Neural progenitor cell (in vitro differentiated cells): ENCODE results near the gene RBM42.

ENCODE experiments used
- EZH2phosphoT487 ChIP-seq: fragments of 200-600 bp; sonication (generic); IDR thresholded peaks from 2 replicates; pipeline ENCODE4 v1.6.1; 2017; ENCODE audit warnings: antibody characterized with exemption
- TF ChIP-seq, protein P1 (sequence below): fragments of 200-600 bp; sonication (generic); IDR thresholded peaks from 2 replicates; pipeline ENCODE4 v1.5.1; 2017; ENCODE audit warnings: antibody characterized with exemption, mild to moderate bottlenecking

DNA sequence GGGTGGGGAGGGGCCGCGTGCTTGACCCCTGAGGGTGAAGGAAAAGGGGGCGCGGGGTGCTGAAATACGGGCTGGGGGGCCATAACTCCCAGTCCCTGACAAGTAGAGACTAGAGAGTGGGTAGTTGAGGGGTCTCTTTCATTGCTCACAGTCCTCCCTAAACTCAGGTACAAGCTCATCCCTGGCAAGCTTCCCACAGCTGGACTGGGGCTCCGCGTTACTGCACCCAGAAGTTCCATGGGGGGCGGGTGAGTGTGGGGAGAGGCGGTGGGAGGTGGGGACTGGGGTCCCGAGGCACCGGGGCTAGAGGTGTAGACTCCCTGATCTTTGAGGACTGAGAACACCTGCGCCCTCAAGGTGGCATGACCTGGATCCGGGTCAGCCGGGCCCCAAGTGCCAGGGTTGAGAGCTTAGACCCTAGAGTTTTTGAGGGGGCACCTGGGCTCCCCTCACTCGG, 14.0 kb downstream of the RBM42 start:
- TF ChIP-seq, protein P1, sequence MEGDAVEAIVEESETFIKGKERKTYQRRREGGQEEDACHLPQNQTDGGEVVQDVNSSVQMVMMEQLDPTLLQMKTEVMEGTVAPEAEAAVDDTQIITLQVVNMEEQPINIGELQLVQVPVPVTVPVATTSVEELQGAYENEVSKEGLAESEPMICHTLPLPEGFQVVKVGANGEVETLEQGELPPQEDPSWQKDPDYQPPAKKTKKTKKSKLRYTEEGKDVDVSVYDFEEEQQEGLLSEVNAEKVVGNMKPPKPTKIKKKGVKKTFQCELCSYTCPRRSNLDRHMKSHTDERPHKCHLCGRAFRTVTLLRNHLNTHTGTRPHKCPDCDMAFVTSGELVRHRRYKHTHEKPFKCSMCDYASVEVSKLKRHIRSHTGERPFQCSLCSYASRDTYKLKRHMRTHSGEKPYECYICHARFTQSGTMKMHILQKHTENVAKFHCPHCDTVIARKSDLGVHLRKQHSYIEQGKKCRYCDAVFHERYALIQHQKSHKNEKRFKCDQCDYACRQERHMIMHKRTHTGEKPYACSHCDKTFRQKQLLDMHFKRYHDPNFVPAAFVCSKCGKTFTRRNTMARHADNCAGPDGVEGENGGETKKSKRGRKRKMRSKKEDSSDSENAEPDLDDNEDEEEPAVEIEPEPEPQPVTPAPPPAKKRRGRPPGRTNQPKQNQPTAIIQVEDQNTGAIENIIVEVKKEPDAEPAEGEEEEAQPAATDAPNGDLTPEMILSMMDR, result no peak
- no peak for TF ChIP-seq EZH2phosphoT487
